Measurements from ENCODE around the gene SLC35E2B. TPM values are rescaled to one million over a fixed set of nuclear protein-coding genes. Genes with fewer than 3 reads are reported as not detected.

The SLC35E2B gene
- total RNA-seq, 1 experiment from 2014 or later, result 20.1 TPM

DNA sequence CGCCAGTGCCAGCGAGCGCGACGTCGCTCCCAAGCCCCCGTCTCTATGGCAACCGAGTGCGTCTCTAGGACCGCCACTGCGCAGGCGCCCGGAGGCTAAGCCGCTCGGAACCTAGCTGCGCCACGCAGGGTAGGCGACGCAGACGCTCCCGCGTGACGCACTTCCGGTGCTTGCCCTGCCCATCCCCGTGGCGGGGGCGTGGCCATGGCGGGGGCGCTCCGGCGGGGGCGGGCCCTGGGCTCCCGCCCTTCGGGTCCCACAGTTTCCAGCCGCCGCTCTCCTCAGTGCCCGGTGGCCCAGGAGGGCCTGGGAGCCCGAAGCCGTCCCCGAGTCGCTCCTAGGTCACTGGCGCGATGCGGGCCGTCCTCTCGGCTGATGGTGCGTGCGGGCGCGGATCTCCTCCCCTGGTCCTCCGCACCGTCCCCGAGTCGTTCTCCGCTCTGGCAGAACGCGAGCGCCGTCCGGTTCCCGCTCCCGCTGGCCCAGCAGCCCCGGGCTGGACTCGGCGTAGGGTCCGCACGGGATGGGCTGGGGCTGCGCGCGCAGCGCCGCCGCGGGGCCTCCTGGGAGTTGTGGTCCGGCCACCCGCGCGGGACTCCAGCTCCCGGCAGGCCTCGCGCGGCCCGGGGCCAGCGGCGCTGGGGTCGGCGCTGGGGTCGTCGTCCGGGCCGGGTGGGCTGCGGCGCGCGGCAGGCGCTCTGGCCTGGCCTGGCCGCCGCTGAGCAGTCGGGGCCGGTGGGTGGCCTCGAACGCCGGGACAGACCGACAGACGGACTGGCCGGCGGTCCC is 77.1 kb downstream of the SLC35E2B start, which contains the start of gene MIB2:
Gene MIB2, plus strand, starts transcription at position 245 of the 789 bp plus-strand sequence. CDS start 7,953 bp downstream, outside the sequence.
- peak; percentile 91 for DNase-seq (ENCODE audit: extremely low read depth, low read depth)

DNA sequence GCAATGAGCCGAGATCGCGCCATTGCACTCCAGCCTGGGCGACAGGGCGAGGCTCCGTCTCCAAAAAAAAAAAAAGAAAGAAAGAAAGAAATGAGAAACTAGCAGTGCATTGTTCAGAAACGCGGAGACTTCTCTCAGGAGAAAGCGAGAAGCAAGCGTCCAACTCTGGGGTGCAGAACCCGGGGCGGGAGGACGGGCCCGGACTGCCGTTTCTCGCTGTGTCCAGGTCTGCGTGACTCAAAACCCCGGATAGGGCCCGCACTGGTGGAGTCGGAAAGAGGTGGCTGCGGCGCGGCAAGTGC is 77.7 kb downstream of the SLC35E2B start:
- no peak for DNase-seq (ENCODE audit: extremely low read depth, low read depth)

DNA sequence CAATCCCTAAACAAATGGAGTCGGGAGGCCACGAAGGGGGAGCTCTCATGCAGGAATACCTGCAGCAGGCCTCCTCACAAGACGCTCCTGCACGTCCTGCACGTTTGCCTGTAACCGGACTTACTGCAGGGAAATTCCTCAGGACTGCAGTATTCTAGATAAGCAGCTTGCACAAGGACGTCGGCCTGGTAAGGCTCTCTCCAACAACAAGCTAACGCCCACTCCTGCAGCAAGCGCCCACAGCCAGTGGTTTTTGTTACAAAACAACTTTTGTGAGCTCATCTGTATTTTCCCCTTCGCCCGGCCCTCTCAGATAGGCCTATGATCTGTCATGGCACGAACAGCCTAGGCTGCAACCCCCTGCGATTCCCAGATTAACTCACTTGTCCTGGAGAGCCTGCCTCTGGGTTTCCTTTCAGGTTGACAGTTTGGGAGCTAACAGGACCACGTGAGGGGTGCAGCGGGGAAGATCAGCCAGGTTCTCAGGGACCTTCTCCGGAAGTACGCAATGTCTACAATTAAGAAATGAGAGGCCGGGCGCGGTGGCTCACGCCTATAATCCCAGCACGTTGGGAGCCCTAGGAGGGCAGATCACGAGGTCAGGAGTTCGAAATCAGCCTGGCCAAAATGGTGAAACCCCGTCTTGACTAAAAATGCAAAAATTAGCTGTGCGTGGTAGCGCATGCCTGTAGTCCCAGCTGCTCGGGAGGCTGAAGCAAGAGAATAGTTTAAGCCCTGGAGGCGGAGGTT is 78.2 kb downstream of the SLC35E2B start:
- no peak for DNase-seq (ENCODE audit: extremely low read depth, low read depth)

DNA sequence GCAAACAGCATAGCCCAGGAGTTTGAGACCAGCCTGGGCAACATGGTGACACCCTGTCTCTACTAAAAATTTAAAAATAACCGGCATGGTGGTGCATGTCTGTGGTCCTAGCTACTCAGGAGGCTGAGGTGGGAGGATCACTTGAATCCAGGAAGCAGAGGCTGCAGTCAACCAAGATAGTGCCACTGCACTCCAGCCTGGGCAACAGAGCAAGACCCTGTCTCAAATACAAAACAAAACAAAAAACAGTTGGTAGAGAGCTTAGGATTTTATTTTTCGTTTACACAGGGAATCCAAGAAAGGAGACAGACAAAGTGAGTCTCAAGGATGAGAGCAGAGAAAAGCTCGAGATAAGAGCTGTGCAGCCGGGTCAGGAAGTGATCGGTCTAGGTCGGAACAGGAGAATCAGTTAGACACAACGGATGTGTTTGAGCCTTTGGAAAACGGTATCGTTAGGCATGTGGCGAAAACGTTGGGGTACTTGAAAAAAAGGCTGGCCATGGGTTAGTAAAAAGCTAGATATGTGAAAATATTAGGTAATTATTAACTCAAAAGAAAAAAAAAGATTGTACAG is 79.0 kb downstream of the SLC35E2B start:
- no peak for DNase-seq (ENCODE audit: extremely low read depth, low read depth)

DNA sequence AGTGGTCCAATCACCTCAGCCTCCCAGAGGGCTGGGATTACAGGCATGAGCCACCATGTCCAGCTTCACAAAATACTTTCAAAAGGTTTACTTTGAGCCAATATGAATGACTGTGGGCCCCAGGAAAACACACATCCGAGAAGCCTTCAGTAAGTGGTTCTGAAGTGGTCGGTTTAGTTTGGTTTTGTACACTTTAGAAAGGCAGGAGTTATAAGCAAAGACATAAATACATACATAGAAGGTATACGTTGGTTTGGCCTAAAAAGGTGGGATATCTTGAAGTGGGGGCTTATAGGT is 80.5 kb downstream of the SLC35E2B start:
- DNase-seq (ENCODE audit: extremely low read depth, low read depth), result no peak

DNA sequence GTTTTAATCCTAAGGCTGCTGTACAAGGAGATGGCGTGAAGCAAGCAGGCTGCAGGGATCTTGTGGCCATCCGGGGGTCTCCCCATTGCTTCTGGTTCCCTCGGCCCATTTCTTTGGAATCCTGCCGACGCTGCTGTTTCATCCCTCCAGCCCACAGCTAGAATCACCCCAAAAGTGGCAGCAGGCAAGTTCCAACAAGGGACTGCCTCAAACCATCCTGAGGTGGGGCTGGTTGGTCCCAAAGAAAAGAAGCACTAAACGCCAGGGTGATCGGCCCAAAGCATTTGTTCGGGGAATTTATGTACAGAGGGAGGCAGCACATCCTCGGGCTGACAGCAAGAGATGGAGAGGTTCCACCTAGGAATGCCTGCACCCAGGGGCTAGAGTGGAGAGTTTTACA is 81.8 kb downstream of the SLC35E2B start:
- DNase-seq (ENCODE audit: extremely low read depth, low read depth), result no peak

DNA sequence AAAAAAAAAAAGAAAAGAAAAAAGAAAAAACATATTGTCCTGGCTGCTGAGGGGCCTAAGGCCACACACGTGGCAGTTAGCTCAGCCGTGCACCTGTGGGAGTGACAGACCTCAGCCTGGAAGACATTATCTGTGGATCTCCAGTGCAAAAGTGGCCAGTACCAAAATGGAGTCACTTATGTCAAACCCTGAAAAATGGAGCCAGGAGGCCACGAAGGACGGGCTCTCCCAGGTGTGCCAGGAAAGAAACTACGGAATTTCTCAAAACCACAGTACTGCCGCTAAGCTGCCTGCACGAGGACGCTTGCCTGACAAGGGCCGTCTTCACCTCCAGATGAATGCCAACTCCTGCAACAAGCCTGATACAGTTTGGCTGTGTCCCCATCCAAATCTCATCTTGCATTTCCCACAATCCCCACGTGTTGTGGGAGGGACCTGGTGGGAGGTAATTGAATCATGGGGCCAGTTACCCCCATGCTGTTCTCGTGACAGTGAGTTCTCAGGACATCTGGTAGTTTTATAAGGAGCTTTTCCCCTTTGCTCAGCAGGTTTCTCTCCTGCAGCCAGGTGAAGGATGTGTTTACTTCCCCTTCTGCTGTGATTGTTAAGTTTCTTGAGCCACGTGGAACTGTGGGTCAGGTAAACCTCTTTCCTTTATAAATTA is 82.6 kb downstream of the SLC35E2B start:
- DNase-seq (ENCODE audit: extremely low read depth, low read depth), result no peak

Other genes with a start within 250 kb of the SLC35E2B start
- gene ATAD3C, start 243.1 kb downstream of the SLC35E2B start, total RNA-seq (2014; rRNA removed; shearing (Covaris generic)), result 0.05 and 0.06 TPM in 2 replicates
- 15.4 and 21.1 TPM in 2 replicates for gene ATAD3B, start 221.0 kb downstream of the SLC35E2B start, total RNA-seq (2014; rRNA removed; shearing (Covaris generic))
- gene ATAD3A, start 180.6 kb downstream of the SLC35E2B start, total RNA-seq (2014; rRNA removed; shearing (Covaris generic)), result 24.5 and 25.9 TPM in 2 replicates
- 0.67 TPM in 1 of 2 replicates, not detected in the other for gene TMEM240, start 152.2 kb downstream of the SLC35E2B start, total RNA-seq (2014; rRNA removed; shearing (Covaris generic))
- gene SSU72, start 117.9 kb downstream of the SLC35E2B start, total RNA-seq (2014; rRNA removed; shearing (Covaris generic)), result 94.5 and 112 TPM in 2 replicates
- gene FNDC10, start 92.7 kb downstream of the SLC35E2B start, total RNA-seq (2014; rRNA removed; shearing (Covaris generic)), result 2.0 and 2.2 TPM in 2 replicates
- 18.9 and 19.0 TPM in 2 replicates for gene MIB2, start 77.3 kb downstream of the SLC35E2B start, total RNA-seq (2014; rRNA removed; shearing (Covaris generic))
- gene MMP23B, start 60.6 kb downstream of the SLC35E2B start, total RNA-seq (2014; rRNA removed; shearing (Covaris generic)), result 0.15 and 0.78 TPM in 2 replicates
- 8.7 and 11.3 TPM in 2 replicates for gene CDK11B, start 33.8 kb downstream of the SLC35E2B start, total RNA-seq (2014; rRNA removed; shearing (Covaris generic))
- 11.5 and 17.3 TPM in 2 replicates for gene CDK11A, start 31.6 kb upstream of the SLC35E2B start, total RNA-seq (2014; rRNA removed; shearing (Covaris generic))
- 41.3 and 48.5 TPM in 2 replicates for gene NADK, start 85.7 kb upstream of the SLC35E2B start, total RNA-seq (2014; rRNA removed; shearing (Covaris generic))
- 87.5 and 89.2 TPM in 2 replicates for gene GNB1, start 198.3 kb upstream of the SLC35E2B start, total RNA-seq (2014; rRNA removed; shearing (Covaris generic))
- 0.12 and 0.77 TPM in 2 replicates for gene CALML6, start 222.5 kb upstream of the SLC35E2B start, total RNA-seq (2014; rRNA removed; shearing (Covaris generic))
- gene TMEM52, start 226.5 kb upstream of the SLC35E2B start, total RNA-seq (2014; rRNA removed; shearing (Covaris generic)), result 2.8 and 3.6 TPM in 2 replicates